ENCODE results near the gene DHRS3. TPM values are rescaled to one million over a fixed set of nuclear protein-coding genes. Genes with fewer than 3 reads are reported as not detected.

The DHRS3 gene
- total and polyA plus RNA-seq, 2 of the 13 experiments (the other 11 are each of a cell fraction or from before 2014, with no cell fraction given), result 48.5 to 90.5 TPM

DNA sequence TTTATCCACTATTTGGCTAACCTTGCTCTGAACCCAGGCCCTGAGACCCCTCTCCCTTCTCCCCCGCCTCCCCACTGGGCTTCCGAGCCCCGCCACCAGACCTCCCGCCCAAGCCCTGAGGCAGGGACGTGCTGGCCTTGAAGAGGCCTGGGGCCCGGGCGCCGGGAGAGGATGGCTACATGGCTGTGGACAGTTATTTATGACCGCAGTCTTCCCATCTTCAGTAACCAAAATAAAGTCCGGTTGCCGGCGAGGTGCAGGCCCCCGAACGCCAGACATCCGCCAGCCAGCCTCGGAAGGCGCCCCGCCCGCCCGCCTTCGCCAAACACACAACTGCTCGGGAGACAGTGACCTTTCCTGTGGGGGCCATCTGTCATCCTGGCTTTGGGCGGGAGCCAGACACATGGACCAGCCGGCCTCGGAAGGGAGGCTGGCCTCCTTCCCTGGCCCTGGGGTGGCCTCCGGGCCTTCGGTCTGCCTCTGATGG lies 69.0 kb downstream of the DHRS3 start (continued):
- TF ChIP-seq, protein P1, sequence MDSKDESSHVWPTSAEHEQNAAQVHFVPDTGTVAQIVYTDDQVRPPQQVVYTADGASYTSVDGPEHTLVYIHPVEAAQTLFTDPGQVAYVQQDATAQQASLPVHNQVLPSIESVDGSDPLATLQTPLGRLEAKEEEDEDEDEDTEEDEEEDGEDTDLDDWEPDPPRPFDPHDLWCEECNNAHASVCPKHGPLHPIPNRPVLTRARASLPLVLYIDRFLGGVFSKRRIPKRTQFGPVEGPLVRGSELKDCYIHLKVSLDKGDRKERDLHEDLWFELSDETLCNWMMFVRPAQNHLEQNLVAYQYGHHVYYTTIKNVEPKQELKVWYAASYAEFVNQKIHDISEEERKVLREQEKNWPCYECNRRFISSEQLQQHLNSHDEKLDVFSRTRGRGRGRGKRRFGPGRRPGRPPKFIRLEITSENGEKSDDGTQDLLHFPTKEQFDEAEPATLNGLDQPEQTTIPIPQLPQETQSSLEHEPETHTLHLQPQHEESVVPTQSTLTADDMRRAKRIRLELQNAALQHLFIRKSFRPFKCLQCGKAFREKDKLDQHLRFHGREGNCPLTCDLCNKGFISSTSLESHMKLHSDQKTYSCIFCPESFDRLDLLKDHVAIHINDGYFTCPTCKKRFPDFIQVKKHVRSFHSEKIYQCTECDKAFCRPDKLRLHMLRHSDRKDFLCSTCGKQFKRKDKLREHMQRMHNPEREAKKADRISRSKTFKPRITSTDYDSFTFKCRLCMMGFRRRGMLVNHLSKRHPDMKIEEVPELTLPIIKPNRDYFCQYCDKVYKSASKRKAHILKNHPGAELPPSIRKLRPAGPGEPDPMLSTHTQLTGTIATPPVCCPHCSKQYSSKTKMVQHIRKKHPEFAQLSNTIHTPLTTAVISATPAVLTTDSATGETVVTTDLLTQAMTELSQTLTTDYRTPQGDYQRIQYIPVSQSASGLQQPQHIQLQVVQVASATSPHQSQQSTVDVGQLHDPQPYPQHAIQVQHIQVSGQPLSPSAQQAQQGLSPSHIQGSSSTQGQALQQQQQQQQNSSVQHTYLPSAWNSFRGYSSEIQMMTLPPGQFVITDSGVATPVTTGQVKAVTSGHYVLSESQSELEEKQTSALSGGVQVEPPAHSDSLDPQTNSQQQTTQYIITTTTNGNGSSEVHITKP (CRISPR knock-in tag; IDR thresholded peaks at IDR 0.05; ENCODE audit: low read depth), result no peak
- peak; percentile 46; the same call in 1 of the 2 replicates for TF ChIP-seq MYC (CRISPR knock-in tag; IDR thresholded peaks at IDR 0.05; ENCODE audit: borderline replicate concordance)
- TF ChIP-seq, protein P2, sequence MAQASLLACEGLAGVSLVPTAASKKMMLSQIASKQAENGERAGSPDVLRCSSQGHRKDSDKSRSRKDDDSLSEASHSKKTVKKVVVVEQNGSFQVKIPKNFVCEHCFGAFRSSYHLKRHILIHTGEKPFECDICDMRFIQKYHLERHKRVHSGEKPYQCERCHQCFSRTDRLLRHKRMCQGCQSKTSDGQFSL (CRISPR knock-in tag; IDR thresholded peaks at IDR 0.05), result no peak
- no peak for TF ChIP-seq ZNF546 (CRISPR knock-in tag; conservative IDR thresholded peaks at IDR 0.05)
- TF ChIP-seq MAFG (CRISPR knock-in tag; IDR thresholded peaks at IDR 0.05), result no peak
- no peak for TF ChIP-seq HCFC1 (IDR thresholded peaks at IDR 0.05; ENCODE audit: low read depth, low read length)
- 0 out of 2 replicates have a peak, but pooled peaks have one; percentile 29 for TF ChIP-seq ZNF776 (CRISPR knock-in tag; IDR thresholded peaks at IDR 0.05)
- peak; percentile 8; the same call in 1 of the 2 replicates for TF ChIP-seq ZNF317 (CRISPR knock-in tag; IDR thresholded peaks at IDR 0.05)
- no peak for TF ChIP-seq NRL (CRISPR knock-in tag; IDR thresholded peaks at IDR 0.05; ENCODE audit: borderline replicate concordance)
- TF ChIP-seq ZNF672 (CRISPR knock-in tag; IDR thresholded peaks at IDR 0.05), result no peak
- TF ChIP-seq, protein P3, sequence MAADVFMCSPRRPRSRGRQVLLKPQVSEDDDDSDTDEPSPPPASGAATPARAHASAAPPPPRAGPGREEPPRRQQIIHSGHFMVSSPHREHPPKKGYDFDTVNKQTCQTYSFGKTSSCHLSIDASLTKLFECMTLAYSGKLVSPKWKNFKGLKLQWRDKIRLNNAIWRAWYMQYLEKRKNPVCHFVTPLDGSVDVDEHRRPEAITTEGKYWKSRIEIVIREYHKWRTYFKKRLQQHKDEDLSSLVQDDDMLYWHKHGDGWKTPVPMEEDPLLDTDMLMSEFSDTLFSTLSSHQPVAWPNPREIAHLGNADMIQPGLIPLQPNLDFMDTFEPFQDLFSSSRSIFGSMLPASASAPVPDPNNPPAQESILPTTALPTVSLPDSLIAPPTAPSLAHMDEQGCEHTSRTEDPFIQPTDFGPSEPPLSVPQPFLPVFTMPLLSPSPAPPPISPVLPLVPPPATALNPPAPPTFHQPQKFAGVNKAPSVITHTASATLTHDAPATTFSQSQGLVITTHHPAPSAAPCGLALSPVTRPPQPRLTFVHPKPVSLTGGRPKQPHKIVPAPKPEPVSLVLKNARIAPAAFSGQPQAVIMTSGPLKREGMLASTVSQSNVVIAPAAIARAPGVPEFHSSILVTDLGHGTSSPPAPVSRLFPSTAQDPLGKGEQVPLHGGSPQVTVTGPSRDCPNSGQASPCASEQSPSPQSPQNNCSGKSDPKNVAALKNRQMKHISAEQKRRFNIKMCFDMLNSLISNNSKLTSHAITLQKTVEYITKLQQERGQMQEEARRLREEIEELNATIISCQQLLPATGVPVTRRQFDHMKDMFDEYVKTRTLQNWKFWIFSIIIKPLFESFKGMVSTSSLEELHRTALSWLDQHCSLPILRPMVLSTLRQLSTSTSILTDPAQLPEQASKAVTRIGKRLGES (CRISPR knock-in tag; IDR thresholded peaks at IDR 0.05; ENCODE audit: borderline replicate concordance), result no peak
- TF ChIP-seq, protein P4, sequence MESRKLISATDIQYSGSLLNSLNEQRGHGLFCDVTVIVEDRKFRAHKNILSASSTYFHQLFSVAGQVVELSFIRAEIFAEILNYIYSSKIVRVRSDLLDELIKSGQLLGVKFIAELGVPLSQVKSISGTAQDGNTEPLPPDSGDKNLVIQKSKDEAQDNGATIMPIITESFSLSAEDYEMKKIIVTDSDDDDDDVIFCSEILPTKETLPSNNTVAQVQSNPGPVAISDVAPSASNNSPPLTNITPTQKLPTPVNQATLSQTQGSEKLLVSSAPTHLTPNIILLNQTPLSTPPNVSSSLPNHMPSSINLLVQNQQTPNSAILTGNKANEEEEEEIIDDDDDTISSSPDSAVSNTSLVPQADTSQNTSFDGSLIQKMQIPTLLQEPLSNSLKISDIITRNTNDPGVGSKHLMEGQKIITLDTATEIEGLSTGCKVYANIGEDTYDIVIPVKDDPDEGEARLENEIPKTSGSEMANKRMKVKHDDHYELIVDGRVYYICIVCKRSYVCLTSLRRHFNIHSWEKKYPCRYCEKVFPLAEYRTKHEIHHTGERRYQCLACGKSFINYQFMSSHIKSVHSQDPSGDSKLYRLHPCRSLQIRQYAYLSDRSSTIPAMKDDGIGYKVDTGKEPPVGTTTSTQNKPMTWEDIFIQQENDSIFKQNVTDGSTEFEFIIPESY (CRISPR knock-in tag; IDR thresholded peaks at IDR 0.05), result no peak
- no peak for TF ChIP-seq ZNF431 (CRISPR knock-in tag; IDR thresholded peaks at IDR 0.05; ENCODE audit: borderline replicate concordance, low read depth)
- TF ChIP-seq ZNF451 (CRISPR knock-in tag; IDR thresholded peaks at IDR 0.05), result no peak
- TF ChIP-seq, protein P5, sequence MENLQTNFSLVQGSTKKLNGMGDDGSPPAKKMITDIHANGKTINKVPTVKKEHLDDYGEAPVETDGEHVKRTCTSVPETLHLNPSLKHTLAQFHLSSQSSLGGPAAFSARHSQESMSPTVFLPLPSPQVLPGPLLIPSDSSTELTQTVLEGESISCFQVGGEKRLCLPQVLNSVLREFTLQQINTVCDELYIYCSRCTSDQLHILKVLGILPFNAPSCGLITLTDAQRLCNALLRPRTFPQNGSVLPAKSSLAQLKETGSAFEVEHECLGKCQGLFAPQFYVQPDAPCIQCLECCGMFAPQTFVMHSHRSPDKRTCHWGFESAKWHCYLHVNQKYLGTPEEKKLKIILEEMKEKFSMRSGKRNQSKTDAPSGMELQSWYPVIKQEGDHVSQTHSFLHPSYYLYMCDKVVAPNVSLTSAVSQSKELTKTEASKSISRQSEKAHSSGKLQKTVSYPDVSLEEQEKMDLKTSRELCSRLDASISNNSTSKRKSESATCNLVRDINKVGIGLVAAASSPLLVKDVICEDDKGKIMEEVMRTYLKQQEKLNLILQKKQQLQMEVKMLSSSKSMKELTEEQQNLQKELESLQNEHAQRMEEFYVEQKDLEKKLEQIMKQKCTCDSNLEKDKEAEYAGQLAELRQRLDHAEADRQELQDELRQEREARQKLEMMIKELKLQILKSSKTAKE (CRISPR knock-in tag; IDR thresholded peaks at IDR 0.05; ENCODE audit: borderline replicate concordance), result 0 out of 2 replicates have a peak, but pooled peaks have one; percentile 29
- TF ChIP-seq KDM1A (CRISPR knock-in tag; IDR thresholded peaks at IDR 0.05), result 0 out of 2 replicates have a peak, but pooled peaks have one; percentile 17
- TF ChIP-seq HNRNPH1 (optimal IDR thresholded peaks at IDR 0.05; ENCODE audit: low read depth, low read length), result no peak
- TF ChIP-seq ZNF644 (CRISPR knock-in tag; IDR thresholded peaks at IDR 0.05; ENCODE audit: low read depth), result 0 out of 2 replicates have a peak, but pooled peaks have one; percentile 19
